Dedifferentiated amniotic fluid mesenchymal stem cell (primary cell): ENCODE measurements around the gene SHOC2.
A peak's percentile ranks its signal among the peaks of the same experiment; 100 is the strongest.

ENCODE experiments used
- DNase-seq: peaks from one replicate; pipeline ENCODE4 v3.0.0-alpha.2; 2016; ENCODE audit errors: extremely low spot score

The SHOC2 gene

DNA sequence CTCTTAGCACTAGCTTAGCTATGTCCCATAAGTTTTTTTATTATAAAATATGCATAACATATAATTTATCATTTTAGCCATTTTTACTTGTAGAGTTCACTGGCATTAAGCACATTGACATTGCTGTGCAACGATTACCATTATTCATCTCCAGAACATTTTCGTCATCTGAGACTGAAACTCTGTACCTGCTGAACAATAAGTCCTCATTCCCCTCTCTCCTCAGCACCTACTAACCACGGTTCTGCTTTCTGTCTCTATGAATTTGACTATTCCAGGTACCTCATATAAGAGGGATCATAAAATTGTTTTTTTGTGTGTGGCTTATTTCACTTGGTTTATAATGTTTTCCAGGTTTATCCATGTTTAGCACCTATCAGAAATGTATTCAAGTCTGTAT, 64.1 kb downstream of the SHOC2 start:
- no peak for DNase-seq

DNA sequence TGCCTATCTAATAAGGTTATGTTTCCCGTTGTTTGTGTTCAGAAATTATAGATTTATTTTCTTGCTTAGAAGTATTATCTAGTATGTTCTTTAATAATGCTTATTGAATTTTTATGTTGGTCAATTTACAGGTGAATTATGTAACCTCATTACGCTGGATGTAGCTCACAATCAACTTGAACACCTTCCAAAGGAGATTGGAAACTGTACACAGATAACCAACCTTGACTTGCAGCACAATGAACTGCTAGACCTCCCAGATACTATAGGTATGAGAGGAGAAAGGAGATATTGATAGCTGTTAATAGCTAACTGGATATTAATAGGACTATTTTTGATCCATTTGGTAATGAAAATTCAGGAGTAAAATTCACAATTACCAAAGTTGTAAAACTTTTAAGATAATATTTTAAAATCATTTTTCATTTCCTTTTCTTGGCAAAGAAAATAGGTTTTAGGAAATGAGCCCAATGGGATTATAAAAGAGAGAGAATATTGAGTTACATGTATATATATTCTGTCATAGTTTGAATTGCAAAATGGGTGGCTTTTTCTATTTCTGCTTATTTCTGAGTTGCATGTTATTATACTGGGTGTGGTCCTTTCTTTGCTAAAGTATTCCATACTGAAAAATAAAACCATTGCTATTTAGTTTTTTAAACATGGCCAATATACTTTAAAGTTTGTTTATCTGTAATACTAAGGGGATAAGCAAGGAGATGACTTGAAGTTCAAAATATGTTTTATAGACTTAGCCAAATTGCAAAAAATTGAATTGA, 66.3 kb downstream of the SHOC2 start:
- peak; percentile 87 for DNase-seq

DNA sequence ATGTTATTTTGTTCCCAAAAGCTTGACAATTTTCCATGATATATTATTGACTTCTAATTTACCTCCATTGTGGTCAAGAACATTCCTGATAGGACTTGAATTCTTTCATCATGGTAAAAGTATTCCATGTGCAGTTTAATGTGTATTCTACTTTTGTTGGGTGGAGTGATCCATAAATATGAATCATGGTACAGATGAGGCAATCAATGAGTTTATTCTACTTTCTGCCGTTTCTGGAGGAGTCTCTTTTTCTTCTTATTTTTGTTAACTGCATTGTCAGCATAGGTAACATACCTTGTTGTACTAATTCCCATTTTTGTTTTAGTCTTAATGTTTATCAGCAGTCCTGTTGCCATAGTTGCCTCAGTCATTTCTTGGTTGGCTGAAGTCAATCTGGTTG, 69.6 kb downstream of the SHOC2 start:
- no peak for DNase-seq

- DNase-seq, result no peak
Measured at GRCh38 chr10:110992006-110992800, 72.8 kb downstream of the SHOC2 start.

- peak; percentile 78 for DNase-seq
Measured at GRCh38 chr10:110993024-110993693, 73.8 kb downstream of the SHOC2 start.

- DNase-seq, result no peak
Measured at GRCh38 chr10:110994406-110995086, 75.1 kb downstream of the SHOC2 start.

DNA sequence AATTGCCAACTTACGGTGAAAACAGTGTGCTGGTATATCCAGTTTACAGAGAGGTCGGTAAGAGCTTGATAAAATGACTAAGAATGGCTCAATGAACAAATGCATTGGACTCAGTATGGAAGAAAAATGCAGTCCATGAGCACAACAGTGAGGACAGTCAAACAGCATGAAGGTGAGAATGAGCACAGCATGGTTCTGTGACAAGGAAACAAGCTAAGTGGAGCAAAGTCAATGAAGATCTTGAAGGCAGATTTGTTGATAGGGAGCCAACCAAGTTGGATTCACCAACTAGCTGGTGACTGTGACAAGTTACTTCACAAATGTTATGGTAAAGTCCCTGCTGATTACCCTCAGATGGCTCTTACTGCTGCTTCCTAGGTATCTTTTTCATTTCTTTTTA, 75.9 kb downstream of the SHOC2 start:
- no peak for DNase-seq

DNA sequence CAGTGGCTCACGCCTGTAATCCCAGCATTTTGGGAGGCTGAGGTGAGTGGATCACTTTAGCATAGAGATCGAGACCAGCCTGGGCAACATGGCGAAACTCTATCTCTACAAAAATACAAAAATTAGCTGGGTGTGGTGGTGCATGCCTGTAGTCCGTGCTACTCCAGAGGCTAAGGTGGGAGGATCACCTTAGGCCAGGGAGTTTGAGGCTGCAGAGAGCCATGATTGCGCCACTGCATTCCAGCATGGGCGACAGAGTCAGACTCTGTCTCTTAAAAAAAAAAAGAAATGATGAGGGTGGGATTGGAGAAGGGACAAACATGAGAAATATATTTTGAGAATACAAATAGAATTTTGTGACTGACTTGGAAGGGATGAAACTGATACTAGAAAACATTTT, 76.9 kb downstream of the SHOC2 start:
- DNase-seq, result no peak

GRCh38 chr10:111004016-111004415, 84.6 kb downstream of the SHOC2 start:
- DNase-seq, result no peak

DNA sequence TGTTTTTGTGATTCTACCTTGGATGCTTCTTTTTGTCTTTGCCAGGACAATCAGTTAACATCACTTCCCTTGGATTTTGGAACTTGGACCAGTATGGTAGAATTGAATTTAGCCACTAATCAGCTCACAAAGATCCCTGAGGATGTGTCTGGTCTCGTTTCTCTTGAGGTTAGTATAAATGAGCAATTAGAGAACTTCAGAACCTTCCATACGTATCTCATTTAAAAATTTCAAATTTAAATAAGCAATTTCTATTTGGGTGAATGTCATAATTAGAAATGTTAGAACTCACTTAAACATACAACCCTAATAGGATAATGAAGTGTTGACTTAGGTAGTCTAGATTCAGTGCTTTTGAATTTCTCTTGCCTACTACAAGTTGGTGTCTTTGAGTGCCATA, 88.1 kb downstream of the SHOC2 start:
- DNase-seq, result no peak

DNA sequence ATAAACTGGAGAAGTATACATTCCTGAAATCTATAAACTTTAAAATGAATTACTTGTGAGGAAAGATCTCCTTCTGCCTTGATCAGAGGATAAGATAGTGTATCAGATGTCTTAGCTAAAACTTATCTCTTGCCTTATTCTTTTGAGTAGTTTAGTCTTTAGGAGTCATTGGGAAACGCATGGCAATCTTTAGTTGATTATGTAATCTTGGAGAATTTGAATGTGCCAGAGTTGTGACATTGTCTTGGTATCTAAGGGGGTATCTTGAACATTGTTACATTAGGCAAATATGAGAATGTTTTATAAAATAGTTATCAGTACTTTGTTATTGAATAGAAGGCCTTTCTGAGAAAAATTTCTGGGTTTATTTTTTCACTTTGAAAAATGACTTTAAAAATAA, 95.8 kb downstream of the SHOC2 start:
- no peak for DNase-seq

DNA sequence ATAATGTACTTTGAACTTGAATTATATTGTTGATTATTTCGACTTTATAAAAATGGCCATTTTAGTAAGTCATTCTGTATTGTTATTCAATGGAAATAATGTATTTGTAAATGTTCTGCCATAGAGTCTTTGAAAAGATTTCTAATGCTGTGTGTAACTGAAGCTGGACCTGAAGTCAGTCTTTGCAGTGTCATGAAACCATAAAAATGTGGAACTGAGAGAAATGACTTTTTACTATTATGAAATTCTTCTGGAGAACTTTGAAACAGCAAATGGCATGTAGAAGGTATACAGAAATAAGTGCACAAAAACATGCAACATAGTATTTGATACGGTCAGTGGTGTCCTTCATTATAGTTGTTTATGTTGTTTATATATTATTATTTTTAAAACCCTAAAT, 97.7 kb downstream of the SHOC2 start:
- DNase-seq, result no peak

- no peak for DNase-seq
Measured at GRCh38 chr10:111018021-111018420, 98.6 kb downstream of the SHOC2 start.

GRCh38 chr10:111023060-111023459, 103.7 kb downstream of the SHOC2 start:
- no peak for DNase-seq

DNA sequence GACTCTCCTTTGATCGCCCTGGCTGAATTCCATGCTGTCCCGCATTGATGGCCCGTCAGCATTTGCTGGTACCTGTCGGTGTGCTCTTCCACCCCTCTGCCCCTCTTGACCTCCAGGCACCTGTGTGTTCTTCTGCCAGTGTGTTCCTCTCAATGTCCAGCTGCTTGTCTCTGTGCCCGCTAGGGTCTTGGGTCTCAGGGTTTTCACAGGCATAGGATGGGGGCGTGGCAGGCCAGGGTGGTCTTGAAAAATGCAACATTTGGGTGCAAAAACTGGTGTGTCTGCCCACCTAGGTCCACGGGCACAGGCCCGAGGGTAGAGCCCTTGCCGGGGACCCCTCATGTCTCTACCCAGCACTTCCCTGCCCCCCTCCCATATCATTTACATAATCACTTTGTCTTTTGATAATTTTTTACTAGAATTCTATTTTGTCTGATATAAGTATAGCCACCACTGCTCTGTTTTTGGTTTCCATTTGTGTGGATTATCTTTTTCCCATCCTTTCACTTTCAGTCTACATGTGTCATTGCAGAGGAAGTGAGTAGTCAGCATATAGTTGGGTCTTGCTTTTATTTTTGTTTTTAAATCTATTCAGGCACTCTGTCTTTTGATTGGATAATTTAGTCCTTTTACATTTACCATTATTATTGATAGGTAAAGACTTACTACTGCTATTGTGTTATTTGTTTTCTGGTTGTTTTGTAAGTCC, 110.8 kb downstream of the SHOC2 start:
- DNase-seq, result no peak

GRCh38 chr10:111034598-111035310, 115.3 kb downstream of the SHOC2 start:
- no peak for DNase-seq

DNA sequence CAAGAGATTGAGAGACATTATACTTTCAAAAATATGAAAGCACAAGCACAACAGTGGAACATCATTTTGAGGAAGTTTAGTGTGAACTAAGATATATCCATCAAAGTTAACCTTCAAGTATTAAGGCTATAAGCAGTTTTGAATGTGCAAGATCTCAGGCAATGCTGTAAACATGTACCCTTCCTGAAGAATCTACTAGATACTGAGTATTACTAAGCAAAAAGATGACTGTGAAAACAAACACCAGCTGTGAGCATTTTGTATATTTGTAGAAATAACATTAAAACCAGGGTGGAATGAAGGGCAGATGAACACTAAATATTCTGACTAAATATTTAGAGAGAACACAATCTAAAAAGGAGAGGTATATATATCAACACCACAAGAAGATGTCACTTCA, 116.1 kb downstream of the SHOC2 start:
- no peak for DNase-seq

- DNase-seq, result no peak
Measured at GRCh38 chr10:111037858-111038257, 118.5 kb downstream of the SHOC2 start.

DNA sequence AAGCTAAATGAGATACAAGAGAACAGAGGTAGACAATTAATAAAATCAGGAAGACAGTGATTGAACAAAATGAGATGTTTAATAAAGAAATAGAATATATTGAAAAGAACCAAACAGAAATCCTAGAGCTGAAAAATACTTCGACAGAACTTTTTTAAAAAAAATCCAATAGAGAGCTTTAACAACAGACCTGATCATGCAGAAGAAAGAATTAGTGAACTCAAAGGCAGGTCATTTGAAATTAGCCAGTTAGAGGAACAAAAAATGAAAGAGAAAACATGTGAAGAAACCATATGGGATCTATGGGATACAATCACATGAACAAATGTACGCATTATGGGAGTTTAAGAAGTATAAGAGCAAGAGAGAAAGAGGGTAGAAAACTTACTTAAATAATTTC, 120.1 kb downstream of the SHOC2 start:
- DNase-seq, result no peak

DNA sequence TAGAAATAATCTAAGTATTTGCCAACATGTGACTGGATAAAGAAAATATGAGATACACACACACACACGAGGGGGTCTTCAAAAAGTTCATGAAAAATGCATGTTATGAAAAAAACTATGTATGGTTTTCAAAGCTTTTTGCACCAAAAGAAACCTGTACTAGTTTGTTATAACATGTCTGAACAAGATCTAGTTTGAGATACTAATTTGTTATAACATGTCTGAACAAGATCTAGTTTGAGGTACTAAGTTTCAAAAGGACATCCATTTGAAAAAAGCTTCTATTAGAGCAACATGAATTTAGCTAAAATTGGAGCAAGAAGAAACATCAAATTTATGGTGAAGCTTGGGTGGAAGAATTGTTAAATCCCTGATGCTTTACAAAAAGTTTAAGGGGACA, 137.6 kb downstream of the SHOC2 start:
- DNase-seq, result no peak
